HG03469 (cell line): ENCODE measurements around the gene FBXO15.
A peak's percentile ranks its signal among the peaks of the same experiment; 100 is the strongest.

Source experiments
- ATAC-seq: cut with Tn5 transposase; IDR thresholded peaks from one replicate; pipeline ENCODE4 v1.9.1; 2021; ENCODE audit warnings: mild to moderate bottlenecking, moderate library complexity, moderate number of reproducible peaks; ENCODE audit not compliant: unreplicated experiment

FBXO15 gene

DNA sequence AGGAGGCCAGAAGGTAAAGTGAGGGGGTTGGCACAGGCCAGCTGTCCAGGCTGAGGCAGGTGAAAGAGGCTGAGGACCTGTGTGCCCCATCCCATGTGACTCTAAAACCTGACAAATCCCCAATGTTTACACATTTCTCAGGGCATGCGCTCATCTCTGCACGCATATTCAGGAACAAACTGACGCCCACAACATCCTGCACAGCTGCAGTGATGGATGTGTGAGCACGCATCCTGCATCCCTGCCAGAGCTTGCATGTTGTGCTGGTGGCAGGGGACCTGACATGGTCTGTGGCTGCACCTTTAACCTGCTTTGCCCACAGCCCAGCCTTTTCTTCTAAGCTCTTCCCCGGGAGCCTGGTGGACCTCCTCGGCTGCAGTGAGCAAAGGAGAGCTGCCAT lies 83.1 kb downstream of the FBXO15 start:
- ATAC-seq, result peak; percentile 67

- no peak for ATAC-seq
Measured at GRCh38 chr18:74063557-74063956, 84.1 kb downstream of the FBXO15 start.

DNA sequence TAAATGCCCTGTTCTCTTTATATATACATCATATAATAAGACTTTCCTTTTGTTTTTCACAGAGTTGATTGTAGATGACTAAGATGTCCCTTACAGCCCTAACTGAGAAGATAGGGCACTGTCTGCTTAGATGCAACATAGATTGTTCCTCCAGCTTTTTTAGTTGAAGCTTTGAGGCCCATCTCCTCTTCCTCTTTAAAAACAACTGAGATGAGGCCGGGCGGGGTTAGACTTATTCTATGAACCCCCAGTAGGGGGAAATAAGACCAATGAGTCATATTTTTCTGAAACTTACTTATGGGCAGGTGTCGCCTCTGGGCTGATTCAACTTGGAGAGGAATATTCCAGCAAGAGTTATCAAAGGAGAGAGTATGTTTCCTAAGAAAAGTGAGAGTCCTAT lies 84.6 kb downstream of the FBXO15 start:
- no peak for ATAC-seq

GRCh38 chr18:74062037-74062436 lies 85.6 kb downstream of the FBXO15 start:
- no peak for ATAC-seq

DNA sequence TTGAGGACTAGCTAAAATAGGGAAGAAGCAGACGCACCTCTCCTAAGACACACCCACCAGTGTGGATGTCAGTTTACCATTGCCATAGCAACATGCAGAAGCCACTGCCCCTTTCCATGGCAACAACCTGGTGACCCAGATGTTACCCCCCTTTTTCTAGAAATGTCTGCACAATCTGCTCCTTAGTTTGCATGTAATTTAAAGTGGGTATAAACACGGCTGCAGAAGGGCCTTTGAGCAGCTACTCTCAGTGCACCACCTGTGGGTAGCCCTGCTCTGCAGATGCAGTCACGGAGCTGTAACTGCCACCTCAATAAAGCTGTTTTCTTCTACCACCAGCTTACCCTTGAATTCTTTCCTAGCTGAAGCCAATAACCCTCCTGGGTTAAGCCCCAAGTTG lies 87.1 kb downstream of the FBXO15 start:
- no peak for ATAC-seq

DNA sequence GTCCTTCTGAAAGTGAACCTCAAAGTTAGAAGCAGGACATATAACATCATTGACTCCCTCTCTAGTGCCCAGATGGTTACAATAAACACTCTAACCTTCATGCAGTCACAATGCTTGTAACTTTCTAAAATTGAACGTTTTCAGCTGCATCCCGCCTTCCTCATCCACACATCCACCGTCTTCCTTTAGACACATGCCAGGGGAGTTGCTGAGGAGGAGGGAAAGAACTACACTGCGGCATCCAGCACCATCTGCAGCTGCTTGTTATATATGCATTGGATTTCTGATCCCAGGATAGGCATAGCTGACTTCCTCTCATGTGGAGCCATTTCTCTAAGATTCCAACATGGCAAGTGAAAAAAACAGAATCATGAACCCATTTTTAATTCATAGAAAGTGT lies 96.8 kb downstream of the FBXO15 start:
- ATAC-seq, result no peak

DNA sequence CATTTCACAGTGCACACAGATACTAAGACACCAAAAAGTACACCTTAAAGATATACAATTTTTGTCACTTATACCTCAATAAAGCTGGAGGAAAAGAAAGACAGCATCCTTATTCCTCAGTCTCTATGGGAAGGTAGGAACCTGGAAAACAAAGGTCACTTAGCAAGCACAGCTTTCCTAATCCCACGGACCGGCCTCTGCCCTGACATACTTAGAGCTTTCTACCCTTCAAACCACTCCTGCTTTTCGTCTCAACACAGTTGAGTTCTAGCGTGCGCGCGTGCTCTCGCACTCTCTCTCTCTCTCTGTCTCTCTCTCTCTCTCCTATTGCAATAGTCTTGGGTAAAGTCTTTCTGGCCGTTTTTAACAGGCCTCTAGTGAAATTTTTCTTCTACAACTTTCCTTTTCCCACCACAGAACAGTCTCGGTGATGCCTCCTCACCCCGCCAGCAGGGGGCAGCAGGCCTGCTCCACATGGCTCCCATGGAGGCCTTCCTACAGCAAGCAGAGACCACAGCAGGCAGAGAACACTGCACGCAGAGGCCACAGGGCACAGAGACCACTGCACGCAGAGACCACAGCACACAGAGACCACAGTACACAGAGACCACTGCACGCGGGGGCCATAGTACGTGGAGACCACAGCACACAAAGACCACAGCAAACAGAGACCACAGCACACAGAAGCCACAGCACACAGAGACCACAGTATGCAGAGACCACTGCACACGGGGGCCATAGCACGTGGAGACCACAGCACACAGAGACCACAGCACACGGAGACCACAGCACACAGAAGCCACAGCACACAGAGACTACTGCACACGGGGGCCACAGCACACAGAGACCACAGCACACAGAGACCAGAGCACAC lies 106.9 kb downstream of the FBXO15 start:
- peak; percentile 82 for ATAC-seq

DNA sequence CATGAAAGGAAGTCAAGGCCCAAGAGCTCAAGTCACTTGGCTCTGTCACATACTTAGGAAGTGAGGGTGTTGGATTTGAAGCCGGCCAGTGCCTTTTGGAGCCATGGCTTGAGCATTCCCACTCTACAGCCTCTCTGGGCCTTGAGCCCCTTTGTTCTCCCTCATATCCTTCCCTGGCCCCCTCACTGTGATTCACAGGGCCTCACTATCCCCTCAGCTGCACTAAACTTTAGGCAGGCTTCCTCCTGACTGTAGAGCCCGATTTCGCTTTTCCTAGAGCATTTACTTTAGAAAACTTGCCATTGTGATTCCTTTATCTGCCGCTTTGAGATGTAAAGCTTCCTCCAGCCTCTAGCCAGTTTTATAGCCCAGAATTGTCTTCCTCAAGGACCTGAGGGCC lies 107.6 kb downstream of the FBXO15 start:
- no peak for ATAC-seq

GRCh38 chr18:74029161-74029560 lies 118.5 kb downstream of the FBXO15 start:
- no peak for ATAC-seq
